ENCODE measurements around the gene AIMP2.
"Not testable (repeated sequence)": the region's sequence is repeated elsewhere in the genome, so short reads cannot be mapped to it uniquely, and the experiment has no call there.

- not testable (repeated sequence) for TF ChIP-seq ELF4 (IDR thresholded peaks at IDR 0.05); FOXA1 (IDR thresholded peaks at IDR 0.05); SP1 (IDR thresholded peaks at IDR 0.05); ZNF384 (IDR thresholded peaks at IDR 0.05); SUZ12 (IDR thresholded peaks at IDR 0.05); FOXK2 (IDR thresholded peaks at IDR 0.05); FOXM1 (IDR thresholded peaks at IDR 0.05; ENCODE audit: borderline replicate concordance); CTBP1 (IDR thresholded peaks at IDR 0.05; ENCODE audit: borderline replicate concordance); HDGF (IDR thresholded peaks at IDR 0.05; ENCODE audit: borderline replicate concordance); NFRKB (IDR thresholded peaks at IDR 0.05); TARDBP (IDR thresholded peaks at IDR 0.05)
These were observed 45.9 kb upstream of the AIMP2 start for GRCh38 chr7:5963205-5963604.

Measured in HEK293T (cell line).